HEK293 (cell line): ENCODE results near the gene ERICH6B.

Experiments used
- CTCF ChIA-PET: fragments of 350-600 bp; formaldehyde crosslinking; extraction: SDS; loops from one replicate; lab custom pipeline; 2021; ENCODE audit warnings: antibody characterized with exemption; lab: Yijun Ruan, JAX
- POLR2A ChIA-PET: fragments of 300-600 bp; formaldehyde crosslinking; extraction: SDS; loops from one replicate; lab custom pipeline; 2020; ENCODE audit warnings: antibody characterized with exemption, inconsistent platforms; lab: Yijun Ruan, JAX
- H3K27ac ChIP-seq: fragments of 200-500 bp; sonication (Bioruptor generic); 2 replicates; pipeline ENCODE4 v1.5.1; 2014; ENCODE audit warnings: low read depth, low read length, control low read depth, inconsistent platforms; ENCODE audit errors: extremely low read depth
- H3K36me3 ChIP-seq, 2 experiments: fragments of 200-500 bp in 1 of 2; sonication (Bioruptor generic) in 1 of 2; 1 replicate in 1 of 2; 2 replicates in 1 of 2; pipeline ENCODE4 v1.5.1; 2014 to 2017; ENCODE audit warnings: inconsistent platforms in 2 of 2, low read length in 2 of 2; ENCODE audit not compliant: control insufficient read depth in 2 of 2, insufficient read depth in 1 of 2
- H3K4me1 ChIP-seq: fragments of 200-500 bp; sonication (Bioruptor generic); 2 replicates; pipeline ENCODE4 v1.5.1; 2014; ENCODE audit warnings: mild to moderate bottlenecking, low read length, inconsistent platforms; ENCODE audit not compliant: control insufficient read depth, insufficient read depth
- H3K4me3 ChIP-seq: 2 replicates; pipeline ENCODE4 v1.5.1; 2011; ENCODE audit warnings: low read depth, mild to moderate bottlenecking, control low read depth, low read length, moderate library complexity
- H3K9me3 ChIP-seq: fragments of 200-500 bp; sonication (Bioruptor generic); 2 replicates; pipeline ENCODE4 v1.5.1; 2014; ENCODE audit warnings: low read depth, low read length, inconsistent platforms; ENCODE audit not compliant: control insufficient read depth, insufficient read depth
- BCL11A ChIP-seq: fragments of 450-650 bp; formaldehyde crosslinking; IDR thresholded peaks from 2 replicates; pipeline ENCODE4 v1.5.1; 2016; ENCODE audit warnings: low read depth, missing biosample characterization, missing genetic modification characterization
- FEZF1 ChIP-seq: fragments of 450-650 bp; formaldehyde crosslinking; IDR thresholded peaks from 2 replicates; pipeline ENCODE4 v1.5.1; 2016; ENCODE audit warnings: missing biosample characterization, missing genetic modification characterization
- IKZF3 ChIP-seq: fragments of 450-650 bp; IDR thresholded peaks from 2 replicates; pipeline ENCODE4 v1.5.0; 2018; ENCODE audit warnings: missing biosample characterization, mild to moderate bottlenecking, missing genetic modification characterization, moderate library complexity
- KLF10 ChIP-seq: fragments of 450-650 bp; IDR thresholded peaks from 2 replicates; pipeline ENCODE4 v1.5.1; 2018; ENCODE audit warnings: missing biosample characterization, mild to moderate bottlenecking, missing genetic modification characterization
- PATZ1 ChIP-seq: fragments of 450-650 bp; formaldehyde crosslinking; IDR thresholded peaks from 2 replicates; pipeline ENCODE4 v1.5.1; 2016; ENCODE audit warnings: missing biosample characterization, missing genetic modification characterization
- SP2 ChIP-seq: fragments of 450-650 bp; formaldehyde crosslinking; IDR thresholded peaks from 2 replicates; pipeline ENCODE4 v1.5.1; 2016; ENCODE audit warnings: missing biosample characterization, missing genetic modification characterization
- ZBTB21 ChIP-seq: fragments of 450-650 bp; formaldehyde crosslinking; IDR thresholded peaks from 2 replicates; pipeline ENCODE4 v1.5.1; 2017; ENCODE audit warnings: missing biosample characterization, missing genetic modification characterization
- ZEB2 ChIP-seq: fragments of 450-650 bp; formaldehyde crosslinking; IDR thresholded peaks from 2 replicates; pipeline ENCODE4 v1.5.1; 2016; ENCODE audit warnings: missing biosample characterization, missing genetic modification characterization
- ZFP3 ChIP-seq: fragments of 450-650 bp; formaldehyde crosslinking; IDR thresholded peaks from 2 replicates; pipeline ENCODE4 v1.5.1; 2016; ENCODE audit warnings: low read depth, missing biosample characterization, missing genetic modification characterization
- ZFP37 ChIP-seq: fragments of 450-650 bp; formaldehyde crosslinking; IDR thresholded peaks from 2 replicates; pipeline ENCODE4 v1.5.1; 2016; ENCODE audit warnings: missing biosample characterization, missing genetic modification characterization
- ZNF112 ChIP-seq: fragments of 450-650 bp; formaldehyde crosslinking; IDR thresholded peaks from 2 replicates; pipeline ENCODE4 v1.5.0; 2017; ENCODE audit warnings: missing biosample characterization, missing genetic modification characterization
- ZNF155 ChIP-seq: fragments of 450-650 bp; formaldehyde crosslinking; IDR thresholded peaks from 2 replicates; pipeline ENCODE4 v1.5.1; 2016; ENCODE audit warnings: missing biosample characterization, missing genetic modification characterization
- ZNF157 ChIP-seq: fragments of 450-650 bp; formaldehyde crosslinking; IDR thresholded peaks from 2 replicates; pipeline ENCODE4 v1.5.1; 2016; ENCODE audit warnings: missing biosample characterization, missing genetic modification characterization
- ZNF2 ChIP-seq: fragments of 450-650 bp; formaldehyde crosslinking; IDR thresholded peaks from 2 replicates; pipeline ENCODE4 v1.5.1; 2016; ENCODE audit warnings: missing biosample characterization, missing genetic modification characterization
- ZNF223 ChIP-seq: fragments of 450-650 bp; formaldehyde crosslinking; IDR thresholded peaks from 2 replicates; pipeline ENCODE4 v1.5.1; 2016; ENCODE audit warnings: missing biosample characterization, missing genetic modification characterization
- ZNF302 ChIP-seq: fragments of 450-650 bp; formaldehyde crosslinking; IDR thresholded peaks from 2 replicates; pipeline ENCODE4 v1.5.1; 2016; ENCODE audit warnings: missing biosample characterization, missing genetic modification characterization, low read depth
- ZNF324 ChIP-seq: fragments of 450-650 bp; formaldehyde crosslinking; IDR thresholded peaks from 2 replicates; pipeline ENCODE4 v1.5.1; 2016; ENCODE audit warnings: missing biosample characterization, missing genetic modification characterization
- ZNF335 ChIP-seq: fragments of 450-650 bp; formaldehyde crosslinking; conservative IDR thresholded peaks from 2 replicates; pipeline ENCODE4 v1.5.1; 2016; ENCODE audit warnings: missing biosample characterization, missing genetic modification characterization
- ZNF473 ChIP-seq: fragments of 450-650 bp; formaldehyde crosslinking; IDR thresholded peaks from 2 replicates; pipeline ENCODE4 v1.5.1; 2017; ENCODE audit warnings: missing biosample characterization, missing genetic modification characterization
- ZNF514 ChIP-seq: fragments of 450-650 bp; formaldehyde crosslinking; IDR thresholded peaks from 2 replicates; pipeline ENCODE4 v1.5.1; 2016; ENCODE audit warnings: missing biosample characterization, missing genetic modification characterization
- ZNF529 ChIP-seq: fragments of 450-650 bp; formaldehyde crosslinking; IDR thresholded peaks from 2 replicates; pipeline ENCODE4 v1.5.1; 2017; ENCODE audit warnings: missing genetic modification characterization, missing biosample characterization; ENCODE audit not compliant: insufficient replicate concordance
- ZNF549 ChIP-seq: fragments of 450-650 bp; IDR thresholded peaks from 2 replicates; pipeline ENCODE4 v1.5.1; 2018; ENCODE audit warnings: missing biosample characterization, missing genetic modification characterization, mild to moderate bottlenecking, inconsistent platforms, moderate library complexity
- ZNF623 ChIP-seq: fragments of 450-650 bp; formaldehyde crosslinking; IDR thresholded peaks from 2 replicates; pipeline ENCODE4 v1.5.1; 2016; ENCODE audit warnings: missing biosample characterization, missing genetic modification characterization
- ZNF658 ChIP-seq: fragments of 450-650 bp; formaldehyde crosslinking; IDR thresholded peaks from 2 replicates; pipeline ENCODE4; 2016; ENCODE audit warnings: missing biosample characterization, missing genetic modification characterization
- ZNF670 ChIP-seq: fragments of 450-650 bp; formaldehyde crosslinking; IDR thresholded peaks from 2 replicates; pipeline ENCODE4 v1.5.1; 2016; ENCODE audit warnings: missing biosample characterization, missing genetic modification characterization, low read depth
- ZNF843 ChIP-seq: fragments of 450-650 bp; formaldehyde crosslinking; IDR thresholded peaks from 2 replicates; pipeline ENCODE4 v1.5.1; 2016; ENCODE audit warnings: missing biosample characterization, missing genetic modification characterization
- ZSCAN16 ChIP-seq: fragments of 450-650 bp; formaldehyde crosslinking; IDR thresholded peaks from 2 replicates; pipeline ENCODE4 v1.5.1; 2016; ENCODE audit warnings: missing biosample characterization, missing genetic modification characterization
- TF ChIP-seq, protein P1 (sequence below): fragments of 450-650 bp; formaldehyde crosslinking; IDR thresholded peaks from 2 replicates; pipeline ENCODE4 v1.5.1; 2016; ENCODE audit warnings: missing biosample characterization, missing genetic modification characterization, borderline replicate concordance
- TF ChIP-seq, protein P2 (sequence below): fragments of 450-650 bp; formaldehyde crosslinking; IDR thresholded peaks from 2 replicates; pipeline ENCODE4 v1.5.1; 2016; ENCODE audit warnings: missing biosample characterization, missing genetic modification characterization

Gene ERICH6B

DNA sequence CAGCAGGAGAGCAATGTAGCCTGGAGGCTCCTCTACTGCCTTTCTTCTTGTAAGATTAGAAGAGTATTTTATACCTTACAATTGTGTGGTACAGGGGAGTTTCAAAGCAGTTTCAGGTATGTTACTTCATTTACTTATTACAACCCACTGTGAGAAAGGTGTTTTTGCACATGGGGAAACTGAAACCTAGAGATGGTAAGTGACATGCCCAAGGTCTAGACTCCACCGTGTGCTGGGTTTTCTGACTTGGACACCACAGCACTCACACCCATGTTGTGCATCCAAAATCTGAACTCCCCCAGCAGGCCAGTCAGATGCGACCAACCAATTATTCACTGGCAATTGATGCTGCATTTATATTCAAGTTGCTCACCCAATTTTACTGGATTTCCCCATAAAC lies 22.8 kb downstream of the ERICH6B start (continued):
- TF ChIP-seq, protein P1, sequence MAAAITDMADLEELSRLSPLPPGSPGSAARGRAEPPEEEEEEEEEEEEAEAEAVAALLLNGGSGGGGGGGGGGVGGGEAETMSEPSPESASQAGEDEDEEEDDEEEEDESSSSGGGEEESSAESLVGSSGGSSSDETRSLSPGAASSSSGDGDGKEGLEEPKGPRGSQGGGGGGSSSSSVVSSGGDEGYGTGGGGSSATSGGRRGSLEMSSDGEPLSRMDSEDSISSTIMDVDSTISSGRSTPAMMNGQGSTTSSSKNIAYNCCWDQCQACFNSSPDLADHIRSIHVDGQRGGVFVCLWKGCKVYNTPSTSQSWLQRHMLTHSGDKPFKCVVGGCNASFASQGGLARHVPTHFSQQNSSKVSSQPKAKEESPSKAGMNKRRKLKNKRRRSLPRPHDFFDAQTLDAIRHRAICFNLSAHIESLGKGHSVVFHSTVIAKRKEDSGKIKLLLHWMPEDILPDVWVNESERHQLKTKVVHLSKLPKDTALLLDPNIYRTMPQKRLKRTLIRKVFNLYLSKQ (tag by site-specific recombination), result no peak
- TF ChIP-seq ZNF112 (tag by site-specific recombination) (no peak), ZNF157 (tag by site-specific recombination) (no peak), ZNF2 (tag by site-specific recombination) (no peak), ZNF843 (tag by site-specific recombination) (no peak), ZNF335 (tag by site-specific recombination) (no peak), ZNF473 (tag by site-specific recombination) (no peak), PATZ1 (tag by site-specific recombination) (no peak), FEZF1 (tag by site-specific recombination) (no peak), ZNF549 (tag by site-specific recombination) (no peak), ZNF529 (tag by site-specific recombination) (no peak)

- no peaks in the 10 kb centered on the region for H3K9me3 ChIP-seq
- CTCF ChIA-PET, result no interaction called here
- no peak overlapping the region for H3K27ac ChIP-seq
- H3K4me1 ChIP-seq, result no peaks in the 10 kb centered on the region
- no peaks in the 10 kb centered on the region for H3K36me3 ChIP-seq
- H3K4me3 ChIP-seq, result no peak overlapping the region
- TF ChIP-seq ZNF155 (no peak), ZNF302 (no peak), ZEB2 (tag by site-specific recombination) (no peak), ZFP37 (tag by site-specific recombination) (no peak), ZFP3 (tag by site-specific recombination) (no peak), KLF10 (tag by site-specific recombination) (no peak), ZBTB21 (tag by site-specific recombination) (no peak), BCL11A (tag by site-specific recombination) (no peak), ZNF658 (tag by site-specific recombination) (no peak), ZNF324 (tag by site-specific recombination) (no peak), IKZF3 (tag by site-specific recombination) (no peak), ZSCAN16 (tag by site-specific recombination) (no peak), ZNF514 (tag by site-specific recombination) (no peak), SP2 (tag by site-specific recombination) (no peak), ZNF223 (tag by site-specific recombination) (no peak), ZNF670 (tag by site-specific recombination) (no peak), ZNF623 (no peak), ZNF112 (tag by site-specific recombination) (no peak)
- TF ChIP-seq, protein P2, sequence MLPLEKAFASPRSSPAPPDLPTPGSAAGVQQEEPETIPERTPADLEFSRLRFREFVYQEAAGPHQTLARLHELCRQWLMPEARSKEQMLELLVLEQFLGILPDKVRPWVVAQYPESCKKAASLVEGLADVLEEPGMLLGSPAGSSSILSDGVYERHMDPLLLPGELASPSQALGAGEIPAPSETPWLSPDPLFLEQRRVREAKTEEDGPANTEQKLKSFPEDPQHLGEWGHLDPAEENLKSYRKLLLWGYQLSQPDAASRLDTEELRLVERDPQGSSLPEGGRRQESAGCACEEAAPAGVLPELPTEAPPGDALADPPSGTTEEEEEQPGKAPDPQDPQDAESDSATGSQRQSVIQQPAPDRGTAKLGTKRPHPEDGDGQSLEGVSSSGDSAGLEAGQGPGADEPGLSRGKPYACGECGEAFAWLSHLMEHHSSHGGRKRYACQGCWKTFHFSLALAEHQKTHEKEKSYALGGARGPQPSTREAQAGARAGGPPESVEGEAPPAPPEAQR (tag by site-specific recombination), result no peak
- POLR2A ChIA-PET, result no interaction called here
Observed at GRCh38 chr13:45590066-45590465, 25.5 kb downstream of the ERICH6B start.
